Gastrocnemius medialis (tissue), 4 donors: ENCODE measurements around the gene TMEM35B.

ENCODE experiments used
- POLR2A ChIP-seq, 2 donors: fragments of 450-650 bp; IDR thresholded peaks; one replicate each; pipeline ENCODE4 v1.6.1; 2017; ENCODE audit warnings: antibody characterized with exemption in 2 of 2, mild to moderate bottlenecking in 2 of 2, moderate library complexity in 2 of 2
- TF ChIP-seq, protein P1 (sequence below), 5 experiments: fragments of 450-650 bp in 3 of 5; fragments of 200-600 bp in 2 of 5; sonication (generic) in 2 of 5; IDR thresholded peaks in 4 of 5; conservative IDR thresholded peaks in 1 of 5; 1 replicate in 4 of 5; 2 replicates in 1 of 5; pipeline ENCODE4 v1.5.1; 2016 to 2019; ENCODE audit warnings: antibody characterized with exemption in 5 of 5, mild to moderate bottlenecking in 3 of 5, moderate library complexity in 3 of 5

DNA sequence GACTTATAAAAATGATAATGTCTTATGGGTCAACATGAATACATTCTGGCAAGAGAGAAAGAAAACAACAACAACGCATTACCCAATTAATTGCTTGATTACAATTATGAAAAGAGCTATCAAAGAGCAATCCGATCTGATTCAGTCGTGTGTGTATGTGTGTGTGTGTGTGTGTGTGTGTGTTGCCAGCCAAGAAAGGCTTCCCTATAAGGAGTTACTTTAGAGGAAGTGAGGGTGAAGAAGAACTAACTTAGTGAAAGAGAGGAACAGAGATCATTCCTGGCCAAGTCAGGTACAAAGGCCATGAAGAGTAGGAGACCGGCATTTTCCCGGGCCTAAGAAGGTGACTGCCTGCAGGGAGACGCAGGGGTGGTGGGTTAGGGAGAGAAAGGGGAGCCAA is 9.4 kb downstream of the TMEM35B start:
- TF ChIP-seq, protein P1, sequence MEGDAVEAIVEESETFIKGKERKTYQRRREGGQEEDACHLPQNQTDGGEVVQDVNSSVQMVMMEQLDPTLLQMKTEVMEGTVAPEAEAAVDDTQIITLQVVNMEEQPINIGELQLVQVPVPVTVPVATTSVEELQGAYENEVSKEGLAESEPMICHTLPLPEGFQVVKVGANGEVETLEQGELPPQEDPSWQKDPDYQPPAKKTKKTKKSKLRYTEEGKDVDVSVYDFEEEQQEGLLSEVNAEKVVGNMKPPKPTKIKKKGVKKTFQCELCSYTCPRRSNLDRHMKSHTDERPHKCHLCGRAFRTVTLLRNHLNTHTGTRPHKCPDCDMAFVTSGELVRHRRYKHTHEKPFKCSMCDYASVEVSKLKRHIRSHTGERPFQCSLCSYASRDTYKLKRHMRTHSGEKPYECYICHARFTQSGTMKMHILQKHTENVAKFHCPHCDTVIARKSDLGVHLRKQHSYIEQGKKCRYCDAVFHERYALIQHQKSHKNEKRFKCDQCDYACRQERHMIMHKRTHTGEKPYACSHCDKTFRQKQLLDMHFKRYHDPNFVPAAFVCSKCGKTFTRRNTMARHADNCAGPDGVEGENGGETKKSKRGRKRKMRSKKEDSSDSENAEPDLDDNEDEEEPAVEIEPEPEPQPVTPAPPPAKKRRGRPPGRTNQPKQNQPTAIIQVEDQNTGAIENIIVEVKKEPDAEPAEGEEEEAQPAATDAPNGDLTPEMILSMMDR (IDR thresholded peaks at IDR 0.05 in 4 of 5, conservative IDR thresholded peaks at IDR 0.05 in 1 of 5): no peak
- no peak for TF ChIP-seq POLR2A (IDR thresholded peaks at IDR 0.05)
